MM.1S (cell line): ENCODE data around the gene CRTC2.

Experiments
- DNase-seq: peaks from one replicate; pipeline ENCODE4 v3.0.0-alpha.2; 2015
- H2AFZ ChIP-seq: fragments of 300-600 bp; sonication (generic); 2 replicates; pipeline ENCODE4 v1.6.0; 2016; ENCODE audit warnings: antibody characterized with exemption, low read length
- H3F3A ChIP-seq: fragments of 300-600 bp; sonication (generic); 2 replicates; pipeline ENCODE4 v1.6.1; 2016; ENCODE audit warnings: mild to moderate bottlenecking, antibody characterized with exemption, low read length, moderate library complexity, mixed read lengths; ENCODE audit not compliant: insufficient read depth
- H3K27ac ChIP-seq: fragments of 300-600 bp; sonication (generic); 2 replicates; pipeline ENCODE4 v1.5.1; 2016; ENCODE audit warnings: mild to moderate bottlenecking, low read length
- H3K27me3 ChIP-seq: fragments of 300-600 bp; sonication (generic); replicated peaks from 2 replicates; pipeline ENCODE4 v1.6.0; 2016; ENCODE audit warnings: low read length; ENCODE audit not compliant: insufficient read depth
- H3K36me3 ChIP-seq: fragments of 300-600 bp; sonication (generic); replicated peaks from 2 replicates; pipeline ENCODE4 v1.6.1; 2016; ENCODE audit warnings: mild to moderate bottlenecking, low read length, mixed read lengths; ENCODE audit not compliant: insufficient read depth
- H3K4me1 ChIP-seq: fragments of 300-600 bp; sonication (generic); 2 replicates; pipeline ENCODE4 v1.6.1; 2016; ENCODE audit warnings: low read length, mixed read lengths
- H3K4me2 ChIP-seq: fragments of 300-600 bp; sonication (generic); 2 replicates; pipeline ENCODE4 v1.6.0; 2016; ENCODE audit warnings: low read depth, low read length
- H3K4me3 ChIP-seq: fragments of 300-600 bp; sonication (generic); 2 replicates; pipeline ENCODE4 v1.5.1; 2016; ENCODE audit warnings: low read length, mixed read lengths
- H3K79me2 ChIP-seq: fragments of 300-600 bp; sonication (generic); 2 replicates; pipeline ENCODE4 v1.6.1; 2016; ENCODE audit warnings: mixed run types, low read length, mixed read lengths
- H3K9ac ChIP-seq: fragments of 300-600 bp; sonication (generic); 2 replicates; pipeline ENCODE4 v1.6.1; 2016; ENCODE audit warnings: low read length, mixed read lengths
- H3K9me2 ChIP-seq: fragments of 300-600 bp; sonication (generic); replicated peaks from 2 replicates; pipeline ENCODE4 v1.6.1; 2016; ENCODE audit warnings: mild to moderate bottlenecking, low read length, mixed read lengths; ENCODE audit not compliant: insufficient read depth
- H3K9me3 ChIP-seq: fragments of 300-600 bp; sonication (generic); replicated peaks from 2 replicates; pipeline ENCODE4 v1.6.1; 2016; ENCODE audit warnings: mild to moderate bottlenecking, low read length, mixed read lengths; ENCODE audit not compliant: insufficient read depth
- H4K20me1 ChIP-seq: fragments of 300-600 bp; sonication (generic); 2 replicates; pipeline ENCODE4 v1.6.1; 2016; ENCODE audit warnings: mild to moderate bottlenecking, low read length, moderate library complexity, mixed read lengths; ENCODE audit not compliant: insufficient read depth
- CTCF ChIP-seq: fragments of 300-600 bp; sonication (generic); IDR thresholded peaks from 2 replicates; pipeline ENCODE4 v1.5.1; 2016; ENCODE audit warnings: antibody characterized with exemption, low read length, mixed read lengths
- EZH2 ChIP-seq: fragments of 300-600 bp; sonication (generic); optimal IDR thresholded peaks from 2 replicates; pipeline ENCODE3; 2017; ENCODE audit warnings: low read depth, mild to moderate bottlenecking, antibody characterized with exemption, low read length, mixed read lengths
- EZH2phosphoT487 ChIP-seq: fragments of 300-600 bp; sonication (generic); IDR thresholded peaks from 2 replicates; pipeline ENCODE4 v1.6.1; 2018; ENCODE audit warnings: antibody characterized with exemption, low read length

Gene CRTC2

GRCh38 chr1:153957744-153958110 is 685 bp downstream of the CRTC2 start:
- DNase-seq = peak; percentile 55
- no peaks in the 10 kb centered on the region for H3K9me3 ChIP-seq
- H3K4me3 ChIP-seq = peak overlapping the region; percentile 90
- no peaks in the 10 kb centered on the region for H3K27me3 ChIP-seq
- H3K27ac ChIP-seq = peak overlapping the region; percentile 52; the same call in 1 of the 2 replicates
- H3K4me2 ChIP-seq = peak overlapping the region; percentile 67
- TF ChIP-seq EZH2 = no peak
- no peak for TF ChIP-seq EZH2phosphoT487
- TF ChIP-seq CTCF = no peak
- H2AFZ ChIP-seq = peak overlapping the region; percentile 83
- H3F3A ChIP-seq = peaks cover 6% of the 10 kb centered on the region; the same call in 1 of the 2 replicates
- no peaks in the 10 kb centered on the region for H3K9me2 ChIP-seq
- H3K36me3 ChIP-seq = no peaks in the 10 kb centered on the region
- H4K20me1 ChIP-seq = no peaks in the 10 kb centered on the region
- peak overlapping the region; percentile 80 for H3K9ac ChIP-seq
- peaks cover 68% of the 10 kb centered on the region for H3K79me2 ChIP-seq
- H3K4me1 ChIP-seq = peaks cover 30% of the 10 kb centered on the region

GRCh38 chr1:153956997-153957715 is 1.3 kb downstream of the CRTC2 start:
- Histone ChIP-seq H4K20me1 (no peaks in the 10 kb centered on the region), H3K79me2 (peaks cover 67% of the 10 kb centered on the region), H3K4me2 (peak overlapping the region; percentile 67), H3K36me3 (0 out of 2 replicates have a peak, but pooled peaks cover 3% of the 10 kb centered on the region), H3K9me2 (no peaks in the 10 kb centered on the region), H3K27me3 (no peaks in the 10 kb centered on the region), H3F3A (peaks cover 6% of the 10 kb centered on the region; the same call in 1 of the 2 replicates), H3K9me3 (no peaks in the 10 kb centered on the region), H3K4me1 (peaks cover 24% of the 10 kb centered on the region), H3K27ac (peak overlapping the region; percentile 52; the same call in 1 of the 2 replicates), H3K4me3 (peak overlapping the region; percentile 90), H2AFZ (peak overlapping the region; percentile 83), H3K9ac (peak overlapping the region; percentile 80)
- DNase-seq = no peak
- TF ChIP-seq CTCF (no peak), EZH2 (no peak), EZH2phosphoT487 (no peak)

- Histone ChIP-seq H3K36me3 (0 out of 2 replicates have a peak, but pooled peaks cover 7% of the 10 kb centered on the region), H3K9me3 (no peaks in the 10 kb centered on the region), H3K4me3 (no peak overlapping the region), H3K9me2 (no peaks in the 10 kb centered on the region), H3F3A (peaks cover 6% of the 10 kb centered on the region; the same call in 1 of the 2 replicates), H3K9ac (no peak overlapping the region), H4K20me1 (no peaks in the 10 kb centered on the region), H3K4me1 (peaks cover 19% of the 10 kb centered on the region), H3K79me2 (peaks cover 58% of the 10 kb centered on the region), H3K4me2 (no peak overlapping the region), H2AFZ (no peak overlapping the region), H3K27ac (no peak overlapping the region), H3K27me3 (no peaks in the 10 kb centered on the region)
- no peak for DNase-seq
- no peak for TF ChIP-seq EZH2
- no peak for TF ChIP-seq EZH2phosphoT487
- no peak for TF ChIP-seq CTCF
These were observed 3.6 kb downstream of the CRTC2 start for GRCh38 chr1:153954826-153955225.
